Upper lobe of right lung (tissue), 1 donor: ENCODE data around the gene AAR2. TPM values are rescaled to one million over a fixed set of nuclear protein-coding genes. Genes with fewer than 3 reads are reported as not detected.

Experiments used
- ATAC-seq: fragments of 200-7000 bp; cut with Tn5 transposase; one replicate; pipeline ENCODE4 v1.9.1; 2020; ENCODE audit warnings: mild to moderate bottlenecking, moderate library complexity
- DNase-seq: peaks from one replicate; pipeline ENCODE4 v3.0.0-alpha.2; 2020
- H3K27ac ChIP-seq: fragments of 200-600 bp; one replicate; pipeline ENCODE4 v1.8.0; 2022
- H3K27me3 ChIP-seq: fragments of 200-600 bp; one replicate; pipeline ENCODE4 v1.8.0; 2022; ENCODE audit warnings: mild to moderate bottlenecking
- H3K36me3 ChIP-seq: fragments of 200-600 bp; one replicate; pipeline ENCODE4 v1.8.0; 2022
- H3K4me1 ChIP-seq: fragments of 200-600 bp; one replicate; pipeline ENCODE4 v1.8.0; 2022
- H3K4me3 ChIP-seq: fragments of 200-600 bp; one replicate; pipeline ENCODE4 v1.8.0; 2022; ENCODE audit warnings: mild to moderate bottlenecking
- H3K9me3 ChIP-seq: fragments of 200-600 bp; one replicate; pipeline ENCODE4 v1.8.0; 2022
- intact Hi-C: fragments of 100-400 bp; cut with DNase I; formaldehyde crosslinking; loops from one replicate; pipeline ENCODE4 v1.11.0; 2022
- total RNA-seq: library from RNA; stranded (reverse); fragmentation: NEBNext Ultra II Directional; extraction: Animal tissue kit (Norgen Biotek cat#: 25700); gene quantifications from one replicate; pipeline ENCODE4 v1.2.1, GENCODE V29; 2021
- TF ChIP-seq, protein P1 (sequence below): fragments of 200-600 bp; IDR thresholded peaks from one replicate; pipeline ENCODE4 v1.8.0; 2022; ENCODE audit warnings: antibody characterized with exemption
- donor health status: DM: no; HTN: yes; CAD: no; lungs with severe emphysema.

AAR2 gene
- total RNA-seq, 1 donor from 2014 or later = 24.4 TPM

GRCh38 chr20:36253036-36253435, 16.8 kb downstream of the AAR2 start:
- TF ChIP-seq, protein P1, sequence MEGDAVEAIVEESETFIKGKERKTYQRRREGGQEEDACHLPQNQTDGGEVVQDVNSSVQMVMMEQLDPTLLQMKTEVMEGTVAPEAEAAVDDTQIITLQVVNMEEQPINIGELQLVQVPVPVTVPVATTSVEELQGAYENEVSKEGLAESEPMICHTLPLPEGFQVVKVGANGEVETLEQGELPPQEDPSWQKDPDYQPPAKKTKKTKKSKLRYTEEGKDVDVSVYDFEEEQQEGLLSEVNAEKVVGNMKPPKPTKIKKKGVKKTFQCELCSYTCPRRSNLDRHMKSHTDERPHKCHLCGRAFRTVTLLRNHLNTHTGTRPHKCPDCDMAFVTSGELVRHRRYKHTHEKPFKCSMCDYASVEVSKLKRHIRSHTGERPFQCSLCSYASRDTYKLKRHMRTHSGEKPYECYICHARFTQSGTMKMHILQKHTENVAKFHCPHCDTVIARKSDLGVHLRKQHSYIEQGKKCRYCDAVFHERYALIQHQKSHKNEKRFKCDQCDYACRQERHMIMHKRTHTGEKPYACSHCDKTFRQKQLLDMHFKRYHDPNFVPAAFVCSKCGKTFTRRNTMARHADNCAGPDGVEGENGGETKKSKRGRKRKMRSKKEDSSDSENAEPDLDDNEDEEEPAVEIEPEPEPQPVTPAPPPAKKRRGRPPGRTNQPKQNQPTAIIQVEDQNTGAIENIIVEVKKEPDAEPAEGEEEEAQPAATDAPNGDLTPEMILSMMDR = no peak
- Histone ChIP-seq H3K4me3 (no peak overlapping the region), H3K36me3 (peaks cover 80% of the 10 kb centered on the region), H3K9me3 (no peaks in the 10 kb centered on the region), H3K27ac (no peak overlapping the region), H3K4me1 (no peaks in the 10 kb centered on the region), H3K27me3 (no peaks in the 10 kb centered on the region)
- DNase-seq (no peak), ATAC-seq (no peak)
- intact Hi-C loops = no loop called here

- Histone ChIP-seq H3K36me3 (peaks cover 70% of the 10 kb centered on the region), H3K4me3 (no peak overlapping the region), H3K27ac (no peak overlapping the region), H3K27me3 (no peaks in the 10 kb centered on the region), H3K4me1 (no peaks in the 10 kb centered on the region), H3K9me3 (no peaks in the 10 kb centered on the region)
- TF ChIP-seq, protein P1 = no peak
- no peak for DNase-seq
- no peak for ATAC-seq
- intact Hi-C loops = no loop called here
These were observed 17.8 kb downstream of the AAR2 start for GRCh38 chr20:36254076-36254475.

DNA sequence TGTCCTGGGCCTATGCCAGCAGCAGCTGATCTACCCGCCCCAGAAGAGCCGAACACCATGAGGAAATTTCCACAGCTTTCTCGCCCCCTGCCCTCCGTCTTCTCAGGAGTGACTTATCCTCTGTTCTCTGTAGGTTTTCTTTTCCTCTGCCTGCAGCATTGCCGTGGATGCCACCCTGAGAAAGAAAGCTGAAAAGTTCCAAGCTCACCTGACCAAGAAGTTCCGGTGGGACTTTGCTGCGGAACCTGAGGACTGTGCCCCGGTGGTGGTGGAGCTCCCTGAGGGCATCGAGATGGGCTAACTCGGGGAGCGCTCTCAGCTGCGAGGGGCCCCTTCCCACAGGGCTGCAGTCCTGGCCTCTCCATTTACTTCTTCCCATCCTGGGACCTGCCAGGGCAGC, 19.2 kb downstream of the AAR2 start:
- TF ChIP-seq, protein P1 = no peak
- Histone ChIP-seq H3K27ac (no peak overlapping the region), H3K9me3 (no peaks in the 10 kb centered on the region), H3K36me3 (peaks cover 57% of the 10 kb centered on the region), H3K27me3 (no peaks in the 10 kb centered on the region), H3K4me3 (no peak overlapping the region), H3K4me1 (no peaks in the 10 kb centered on the region)
- ATAC-seq (no peak), DNase-seq (no peak)
- intact Hi-C loops = no loop called here

DNA sequence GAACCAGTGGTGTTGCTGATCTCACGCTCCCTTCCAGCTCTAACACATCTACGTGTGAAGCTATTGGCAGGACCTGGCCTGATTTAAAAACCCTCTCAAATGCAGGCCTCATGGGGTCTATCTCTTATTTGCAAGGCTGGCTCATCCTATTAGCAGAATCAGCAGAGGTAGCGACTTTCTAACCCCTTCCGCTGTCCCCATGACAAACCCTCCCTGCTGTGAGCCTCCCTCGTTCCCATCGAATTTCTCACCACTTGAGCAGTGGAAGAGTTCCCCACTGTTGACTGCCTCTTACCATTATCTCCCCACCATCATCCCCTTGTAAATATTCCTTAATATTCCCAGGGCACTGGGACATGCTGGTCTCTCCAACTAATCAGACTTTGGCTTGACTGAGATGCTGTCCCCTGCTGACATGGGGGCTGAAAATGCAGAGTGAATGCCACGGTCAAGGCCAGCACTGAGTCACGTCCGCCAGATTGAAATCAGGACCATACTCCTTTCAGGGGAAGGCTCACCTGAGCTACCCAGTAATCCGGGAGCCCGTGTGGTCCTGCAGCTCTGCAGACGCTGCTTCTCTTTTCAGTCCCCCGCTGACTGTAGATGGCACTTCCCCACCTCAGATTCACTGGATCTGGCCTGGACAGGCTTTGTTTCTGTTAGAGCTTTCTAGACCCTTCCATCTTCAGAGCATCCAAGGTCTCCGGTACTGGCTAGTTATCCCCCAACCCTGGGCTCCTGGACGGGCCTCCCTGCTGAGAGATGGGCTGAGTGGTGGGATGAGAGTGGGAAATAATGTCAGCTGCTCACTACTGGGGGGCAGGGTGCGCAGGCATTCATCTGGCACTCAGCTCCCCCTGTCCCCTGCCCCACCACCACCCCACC, 23.1 kb downstream of the AAR2 start:
- intact Hi-C loops = no loop called here
- Histone ChIP-seq H3K36me3 (peaks cover 25% of the 10 kb centered on the region), H3K4me1 (no peaks in the 10 kb centered on the region), H3K4me3 (no peak overlapping the region), H3K27me3 (no peaks in the 10 kb centered on the region), H3K9me3 (no peaks in the 10 kb centered on the region), H3K27ac (no peak overlapping the region)
- TF ChIP-seq, protein P1 = no peak
- DNase-seq = no peak
- no peak for ATAC-seq

DNA sequence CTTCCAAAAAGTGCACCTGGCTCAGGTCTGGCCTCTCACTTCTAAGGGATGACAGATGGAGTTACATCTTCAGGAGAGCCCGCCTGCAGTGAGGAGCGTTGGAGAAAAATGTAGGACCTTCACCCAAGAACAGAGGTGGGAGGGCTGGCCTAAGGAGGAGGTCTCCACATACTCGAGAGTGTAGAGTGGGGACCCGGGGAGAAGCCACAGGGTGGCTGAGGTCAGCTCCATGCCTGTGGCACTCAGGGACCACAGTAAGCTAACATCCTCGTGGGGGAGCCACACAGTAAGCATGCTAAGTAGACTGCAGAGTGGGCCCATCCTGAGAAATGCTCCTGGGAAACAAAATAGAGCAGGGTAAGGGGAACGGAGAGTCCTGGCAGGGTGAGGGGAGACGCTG, 24.0 kb downstream of the AAR2 start:
- Histone ChIP-seq H3K27me3 (no peaks in the 10 kb centered on the region), H3K27ac (no peak overlapping the region), H3K9me3 (no peaks in the 10 kb centered on the region), H3K4me1 (no peaks in the 10 kb centered on the region), H3K36me3 (peaks cover 22% of the 10 kb centered on the region), H3K4me3 (no peak overlapping the region)
- intact Hi-C loops = no loop called here
- DNase-seq (no peak), ATAC-seq (no peak)
- TF ChIP-seq, protein P1 = no peak
